Cardiac muscle cell (in vitro differentiated cells and primary cell): Measurements from ENCODE around the gene SGTA. TPM values are rescaled to one million over a fixed set of nuclear protein-coding genes. Genes with fewer than 3 reads are reported as not detected.

ENCODE experiments used
- DNase-seq, 2 donors: peaks; one replicate each; pipeline versions ENCODE4 v3.0.0 to v3.0.0-alpha.2; 2010 to 2017; ENCODE audit warnings: low read depth in 1 of 2, low spot score in 1 of 2
- H3K27ac ChIP-seq: fragments of 200-600 bp; sonication (generic); 2 replicates; pipeline ENCODE4 v1.5.1; 2016
- H3K27me3 ChIP-seq: fragments of 200-600 bp; sonication (generic); 2 replicates; pipeline ENCODE4 v1.6.0; 2016; ENCODE audit warnings: control low read depth
- H3K36me3 ChIP-seq: fragments of 200-600 bp; sonication (generic); 2 replicates; pipeline ENCODE4 v1.5.1; 2016; ENCODE audit warnings: control low read depth
- H3K4me1 ChIP-seq: fragments of 200-600 bp; sonication (generic); 2 replicates; pipeline ENCODE4 v1.8.1; 2017; ENCODE audit warnings: low read depth, mild to moderate bottlenecking, mixed run types
- H3K4me3 ChIP-seq: fragments of 200-600 bp; sonication (generic); 2 replicates; pipeline ENCODE4 v1.5.1; 2016; ENCODE audit warnings: mild to moderate bottlenecking
- H3K9me3 ChIP-seq: fragments of 200-600 bp; sonication (generic); 2 replicates; pipeline ENCODE4 v1.5.1; 2017; ENCODE audit warnings: low read depth, mild to moderate bottlenecking, control low read depth
- polyA plus RNA-seq: library from polyadenylated mRNA; unstranded; fragments of >200 nt; fragmentation: Nextera tagmentation; extraction: Ambion mirVana; gene quantifications from 2 replicates; pipeline ENCODE4 v1.2.1, GENCODE V29; 2016
- total RNA-seq: library from RNA; depleted of rRNA; stranded (reverse); fragments of >200 nt; gene quantifications from 2 replicates; pipeline ENCODE4 v1.2.3, GENCODE V29; 2016
- TF ChIP-seq, protein P1 (sequence below): IDR thresholded peaks from 2 replicates; pipeline ENCODE4 v1.5.1; 2012; ENCODE audit warnings: low read depth, mild to moderate bottlenecking, low read length

The SGTA gene
- total and polyA plus RNA-seq, 2 experiments from 2014 or later = 102 to 135 TPM

DNA sequence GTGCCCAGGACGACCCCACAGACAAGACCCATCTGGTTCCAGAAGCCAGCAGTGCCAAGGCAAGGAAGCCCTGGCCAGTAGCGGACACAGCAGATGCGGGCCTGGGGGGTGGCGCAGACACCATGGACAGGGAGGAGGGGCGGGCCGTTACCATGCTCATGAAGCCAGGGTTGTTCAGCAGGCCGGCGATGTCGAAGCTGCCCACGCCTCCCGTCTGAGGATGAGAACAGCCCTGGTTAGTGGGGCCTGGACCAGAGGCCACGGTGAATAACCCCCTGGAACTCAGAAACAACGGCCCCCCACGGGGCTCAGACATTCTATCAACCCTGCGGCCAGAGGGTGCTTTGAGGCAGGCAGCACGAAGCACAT, 21.8 kb downstream of the SGTA start:
- TF ChIP-seq, protein P1, sequence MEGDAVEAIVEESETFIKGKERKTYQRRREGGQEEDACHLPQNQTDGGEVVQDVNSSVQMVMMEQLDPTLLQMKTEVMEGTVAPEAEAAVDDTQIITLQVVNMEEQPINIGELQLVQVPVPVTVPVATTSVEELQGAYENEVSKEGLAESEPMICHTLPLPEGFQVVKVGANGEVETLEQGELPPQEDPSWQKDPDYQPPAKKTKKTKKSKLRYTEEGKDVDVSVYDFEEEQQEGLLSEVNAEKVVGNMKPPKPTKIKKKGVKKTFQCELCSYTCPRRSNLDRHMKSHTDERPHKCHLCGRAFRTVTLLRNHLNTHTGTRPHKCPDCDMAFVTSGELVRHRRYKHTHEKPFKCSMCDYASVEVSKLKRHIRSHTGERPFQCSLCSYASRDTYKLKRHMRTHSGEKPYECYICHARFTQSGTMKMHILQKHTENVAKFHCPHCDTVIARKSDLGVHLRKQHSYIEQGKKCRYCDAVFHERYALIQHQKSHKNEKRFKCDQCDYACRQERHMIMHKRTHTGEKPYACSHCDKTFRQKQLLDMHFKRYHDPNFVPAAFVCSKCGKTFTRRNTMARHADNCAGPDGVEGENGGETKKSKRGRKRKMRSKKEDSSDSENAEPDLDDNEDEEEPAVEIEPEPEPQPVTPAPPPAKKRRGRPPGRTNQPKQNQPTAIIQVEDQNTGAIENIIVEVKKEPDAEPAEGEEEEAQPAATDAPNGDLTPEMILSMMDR = no peak
- Histone ChIP-seq H3K4me3 (no peak overlapping the region), H3K27ac (no peak overlapping the region), H3K4me1 (no peaks in the 10 kb centered on the region), H3K9me3 (no peaks in the 10 kb centered on the region), H3K36me3 (peaks cover 33% of the 10 kb centered on the region), H3K27me3 (no peaks in the 10 kb centered on the region)
- no peak for DNase-seq

DNA sequence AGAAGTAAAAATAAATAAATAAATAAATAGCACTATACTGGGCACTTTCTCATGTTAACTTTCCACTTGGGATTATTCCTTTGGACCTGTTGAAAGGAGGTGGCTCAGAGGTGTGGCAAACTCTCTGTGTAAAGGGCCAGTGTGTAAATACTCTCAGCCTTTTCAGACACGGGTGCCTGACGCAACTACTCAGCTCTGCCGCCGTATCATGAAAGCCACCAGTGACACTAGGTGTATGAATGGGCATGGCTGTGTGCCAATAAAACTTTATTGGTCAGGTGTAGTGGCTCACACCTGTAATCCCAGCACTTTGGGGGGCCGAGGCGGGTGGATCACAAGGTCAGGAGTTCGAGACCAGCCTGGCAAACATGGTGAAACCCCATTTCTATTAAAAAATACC, 23.1 kb downstream of the SGTA start:
- Histone ChIP-seq H3K9me3 (no peaks in the 10 kb centered on the region), H3K27ac (no peak overlapping the region), H3K36me3 (peaks cover 25% of the 10 kb centered on the region), H3K27me3 (no peaks in the 10 kb centered on the region), H3K4me3 (no peak overlapping the region), H3K4me1 (no peaks in the 10 kb centered on the region)
- DNase-seq = no peak
- TF ChIP-seq, protein P1 = no peak

DNA sequence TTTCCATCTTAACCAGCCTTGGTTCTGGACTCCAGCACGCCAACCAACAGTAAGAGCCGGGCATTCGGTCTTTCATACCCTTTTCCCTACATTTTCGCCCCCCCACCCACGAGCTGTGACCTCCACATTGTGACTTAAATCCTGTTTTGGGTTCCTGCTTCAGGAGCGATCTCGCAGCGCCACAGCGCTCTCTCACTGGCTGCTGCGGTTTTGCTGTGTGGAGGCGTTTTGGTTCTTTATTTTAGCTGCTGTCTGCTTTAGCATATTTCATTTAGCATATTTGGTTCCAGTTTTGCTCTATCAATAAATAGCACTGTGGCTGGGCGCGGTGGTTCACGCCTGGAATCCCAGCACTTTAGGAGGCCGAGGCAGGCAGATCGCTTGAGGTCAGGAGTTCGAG, 23.7 kb downstream of the SGTA start:
- Histone ChIP-seq H3K9me3 (no peaks in the 10 kb centered on the region), H3K4me3 (no peak overlapping the region), H3K4me1 (no peaks in the 10 kb centered on the region), H3K36me3 (peaks cover 21% of the 10 kb centered on the region), H3K27ac (no peak overlapping the region), H3K27me3 (no peaks in the 10 kb centered on the region)
- TF ChIP-seq, protein P1 = no peak
- no peak for DNase-seq

DNA sequence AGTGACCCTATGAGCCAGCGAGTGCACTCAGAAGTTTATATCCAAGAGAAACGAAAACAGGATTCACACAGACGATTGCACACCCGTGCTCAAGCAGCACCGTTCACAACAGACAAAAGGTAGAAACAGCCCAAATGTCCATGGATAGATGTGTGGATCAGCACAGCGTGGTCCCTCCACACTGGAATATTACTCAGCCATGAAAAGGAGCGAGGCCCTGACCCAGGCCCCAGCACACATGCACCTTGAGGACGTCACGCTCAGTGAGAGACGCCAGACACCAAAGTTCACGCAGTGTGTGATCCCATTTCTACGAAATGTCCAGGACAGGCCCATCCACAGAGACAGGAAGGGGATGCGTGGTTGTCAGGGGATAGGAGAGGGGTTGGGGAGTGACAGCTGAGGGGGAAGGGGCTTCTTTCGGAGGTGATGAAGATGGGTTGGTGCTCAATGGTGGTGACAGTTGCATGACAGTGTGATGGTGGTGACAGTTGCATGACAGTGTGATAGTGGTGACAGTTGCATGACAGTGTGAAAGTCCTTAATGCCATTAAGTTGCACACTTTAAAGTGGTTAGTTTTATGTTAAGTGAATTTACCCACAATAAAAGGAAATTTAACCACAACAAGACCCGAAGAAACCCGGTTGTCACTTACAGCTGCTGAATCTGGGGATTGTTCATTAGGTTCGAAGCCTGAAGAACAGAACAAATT, 24.3 kb downstream of the SGTA start:
- Histone ChIP-seq H3K9me3 (no peaks in the 10 kb centered on the region), H3K27me3 (no peaks in the 10 kb centered on the region), H3K4me3 (no peak overlapping the region), H3K4me1 (no peaks in the 10 kb centered on the region), H3K27ac (no peak overlapping the region), H3K36me3 (peaks cover 15% of the 10 kb centered on the region)
- TF ChIP-seq, protein P1 = no peak
- no peak for DNase-seq

DNA sequence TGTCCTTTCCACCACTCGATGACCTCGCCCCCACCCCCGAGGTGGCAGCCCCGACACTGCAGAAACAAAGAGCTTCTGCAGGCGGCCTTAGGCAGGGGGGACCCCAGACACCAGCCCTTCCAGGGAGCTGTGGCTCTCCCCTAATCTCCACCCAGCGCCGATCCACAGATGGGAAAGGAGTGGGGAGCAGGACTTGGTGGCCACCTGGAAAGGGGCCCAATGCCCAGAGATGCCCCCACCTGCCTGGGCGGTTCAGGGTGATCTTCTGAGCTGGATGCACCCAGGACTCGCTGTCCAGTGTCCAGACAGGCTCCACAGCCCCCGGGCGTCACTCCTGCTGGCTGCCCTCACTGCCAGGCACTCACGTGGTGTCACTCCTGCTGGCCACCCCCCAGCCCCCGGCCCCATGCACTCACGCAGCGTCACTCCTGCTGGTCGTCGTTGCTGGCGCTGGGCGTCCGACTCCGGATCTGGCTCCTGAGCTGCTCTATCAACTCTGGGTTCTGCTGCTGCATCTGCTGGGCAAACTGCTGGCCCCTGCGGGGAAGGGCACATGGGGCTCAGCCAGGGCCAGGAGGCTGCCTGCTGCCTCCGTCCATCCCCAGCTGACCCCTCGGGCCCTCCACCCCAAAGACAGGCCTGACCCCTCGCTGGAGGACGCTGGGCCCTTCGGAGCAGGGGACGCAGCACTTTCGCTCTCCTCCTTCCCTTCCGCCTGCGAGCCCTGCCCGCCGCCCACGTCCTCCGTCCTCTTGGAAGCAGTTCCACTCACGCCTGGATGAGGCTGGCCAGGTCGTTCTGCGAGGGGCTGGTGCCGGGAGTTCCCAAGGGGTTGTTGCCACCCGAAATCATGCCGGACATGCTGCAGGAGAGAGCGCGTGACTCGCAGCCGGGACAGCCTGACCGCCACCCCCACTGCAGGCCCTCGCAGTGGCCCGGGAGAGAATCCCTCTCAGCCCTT, 25.9 kb downstream of the SGTA start:
- H3K36me3 ChIP-seq = peaks cover 7% of the 10 kb centered on the region
- no peak for DNase-seq
- TF ChIP-seq, protein P1 = no peak

More for the DNA sequence above, 25.9 kb downstream of the SGTA start:
- Histone ChIP-seq H3K27me3 (no peaks in the 10 kb centered on the region), H3K9me3 (no peaks in the 10 kb centered on the region), H3K27ac (no peak overlapping the region), H3K4me3 (no peak overlapping the region), H3K4me1 (no peaks in the 10 kb centered on the region)
